HK-2 (cell line): Measurements from ENCODE around the gene MUC2.

Experiments used
- DNase-seq: peaks from one replicate; pipeline ENCODE4 v3.0.0-alpha.2; 2018; ENCODE audit not compliant: unreplicated experiment

Gene MUC2

GRCh38 chr11:1051356-1052132, 23.1 kb upstream of the MUC2 start:
- DNase-seq = no peak

DNA sequence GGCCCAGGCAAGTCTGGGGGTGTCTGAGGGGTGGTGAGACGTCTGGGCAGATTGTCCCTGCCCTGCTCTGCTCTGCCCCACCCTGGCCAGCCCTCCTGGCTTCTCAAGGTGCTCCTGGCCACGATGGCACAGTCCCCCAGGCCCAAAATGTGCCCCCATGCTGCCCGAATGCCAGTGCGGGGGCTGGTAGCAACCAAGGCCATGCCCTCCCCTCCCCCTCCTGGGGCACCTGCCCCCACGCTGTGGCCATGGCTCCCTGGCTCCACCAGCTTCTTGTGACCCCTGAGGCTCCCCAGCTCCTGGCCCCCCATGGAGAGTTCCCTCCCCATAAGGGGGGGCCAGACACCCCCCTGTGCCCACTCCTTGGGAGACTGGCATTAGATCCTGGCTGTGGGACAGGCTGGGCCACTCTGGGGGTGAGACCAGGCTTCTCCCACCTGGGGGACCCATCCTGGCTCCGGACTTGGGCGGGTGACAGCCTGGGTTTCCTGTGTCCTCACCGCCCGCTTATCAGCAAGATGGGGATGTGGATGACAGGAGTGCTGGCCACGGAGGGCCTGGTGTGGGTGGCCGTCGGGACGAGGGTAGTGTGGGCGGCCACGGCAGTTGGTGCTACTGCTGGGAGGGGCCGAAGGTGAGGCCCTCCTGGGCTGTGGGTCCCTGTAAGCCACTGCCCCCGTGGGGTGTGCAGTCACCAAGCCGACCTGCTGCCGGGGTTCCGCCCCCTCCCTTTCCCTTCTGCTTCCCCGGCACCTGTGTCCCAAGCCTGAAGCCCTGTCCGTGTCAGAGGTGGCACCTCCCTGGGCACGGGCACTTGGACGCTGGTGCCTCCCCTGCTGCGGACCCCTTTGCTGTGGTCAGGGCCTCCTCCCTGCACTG, 22.3 kb upstream of the MUC2 start:
- DNase-seq = no peak

GRCh38 chr11:1053121-1053901, 21.4 kb upstream of the MUC2 start:
- no peak for DNase-seq

DNA sequence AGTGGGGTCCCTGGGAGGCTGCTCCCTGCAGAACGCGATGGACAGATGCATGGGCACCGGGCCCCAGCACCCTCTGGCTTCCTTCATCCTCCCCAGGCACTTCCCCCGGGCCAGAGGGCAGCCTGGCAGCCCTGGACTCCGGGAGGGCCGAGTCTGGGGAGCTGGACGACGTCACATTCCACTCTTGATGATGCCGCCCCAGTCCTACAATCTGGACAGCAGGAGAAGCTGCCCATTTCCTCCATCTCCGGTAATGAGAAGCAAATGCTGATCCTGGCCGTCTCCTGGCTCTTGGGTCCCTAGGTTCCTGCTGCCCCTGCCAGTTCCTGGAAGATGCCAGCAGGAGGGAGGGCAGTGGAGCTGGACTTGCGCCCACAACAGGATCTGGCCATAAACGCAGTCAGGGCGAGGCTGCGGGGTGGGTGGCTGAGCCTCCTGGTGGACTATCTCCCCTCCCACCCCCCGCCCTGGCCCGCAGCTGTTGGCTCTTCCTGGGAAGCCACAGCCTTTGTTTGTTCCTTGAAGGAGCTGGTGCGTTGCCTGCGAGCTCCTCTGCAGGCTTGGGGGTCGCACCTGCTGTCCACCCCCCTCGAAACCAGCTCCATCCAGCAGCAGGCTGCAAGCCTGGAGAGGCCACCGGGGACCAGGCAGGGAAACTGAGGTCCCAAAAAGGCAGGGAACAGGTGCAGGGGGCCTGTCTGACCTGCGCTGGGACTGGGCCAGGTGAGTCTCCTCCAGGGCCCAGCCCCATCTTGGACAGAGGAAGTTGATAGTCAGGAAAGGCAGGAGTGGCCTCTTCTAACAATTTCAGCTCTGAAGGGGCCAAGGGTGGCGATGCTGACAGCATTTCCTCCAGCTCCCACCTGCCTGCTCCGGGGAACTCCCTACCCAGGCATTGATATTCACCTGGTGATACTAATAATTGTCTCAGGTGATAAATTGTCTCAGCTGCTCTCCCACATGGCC, 20.2 kb upstream of the MUC2 start:
- DNase-seq = no peak

GRCh38 chr11:1055109-1055703, 19.5 kb upstream of the MUC2 start:
- no peak for DNase-seq

GRCh38 chr11:1055990-1056771, 18.5 kb upstream of the MUC2 start:
- DNase-seq = no peak

DNA sequence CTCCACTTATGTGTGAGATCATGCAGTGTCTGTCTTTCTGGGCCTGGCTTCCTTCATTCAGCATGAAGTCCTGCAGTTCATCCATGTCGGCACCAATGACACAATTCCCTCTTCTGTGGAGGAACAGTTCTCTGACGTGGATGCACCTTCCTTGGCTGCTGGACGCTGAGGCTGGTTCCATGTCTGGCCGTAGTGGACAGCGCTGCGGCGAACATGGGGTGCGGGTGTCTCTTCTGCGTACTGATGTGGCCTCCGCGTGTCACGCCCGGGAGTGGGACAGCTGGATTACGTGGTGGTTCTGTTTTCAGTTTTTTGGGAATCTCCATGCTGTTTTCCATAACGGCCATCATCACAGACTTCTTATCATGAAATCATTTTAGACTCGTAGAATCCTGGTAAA, 16.9 kb upstream of the MUC2 start:
- no peak for DNase-seq

DNA sequence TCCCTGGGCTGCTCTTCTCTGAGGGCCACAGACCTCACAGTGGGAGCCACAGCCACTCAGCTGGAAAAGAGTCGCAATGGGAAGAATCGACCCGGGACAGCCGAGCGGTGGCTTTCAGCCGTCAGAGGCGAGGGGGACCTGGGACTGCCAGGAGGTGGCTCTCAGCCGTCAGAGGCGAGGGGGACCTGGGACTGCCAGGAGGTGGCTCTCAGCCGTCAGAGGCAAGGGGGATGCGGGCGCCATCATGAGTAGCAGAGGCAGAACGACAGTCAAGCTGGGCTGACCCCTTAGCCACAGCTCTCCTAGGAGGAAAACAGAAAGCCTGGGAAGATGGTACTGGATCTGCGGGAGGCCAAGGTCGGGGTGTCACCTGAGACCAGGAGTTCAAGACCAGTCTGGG, 14.9 kb upstream of the MUC2 start:
- DNase-seq = no peak

DNA sequence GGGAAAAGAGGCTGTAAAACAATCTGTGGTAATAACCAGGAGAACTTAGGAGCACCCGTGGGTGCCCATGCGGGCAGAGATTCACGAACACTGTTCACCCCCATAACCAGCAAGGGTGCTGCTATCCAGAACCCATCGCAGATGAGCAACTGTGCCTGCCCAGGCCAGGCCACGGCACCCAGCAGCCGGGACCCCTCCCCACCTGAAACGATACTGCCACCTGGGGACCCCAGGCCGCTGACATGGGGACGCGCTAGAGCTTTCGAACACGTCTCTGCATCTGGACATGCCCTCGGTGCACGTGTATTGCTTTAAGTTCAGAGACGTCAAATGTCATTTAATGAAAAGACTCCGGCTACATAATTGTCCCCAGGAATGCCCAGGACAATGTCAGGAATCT, 14.3 kb upstream of the MUC2 start:
- no peak for DNase-seq

GRCh38 chr11:1060852-1061616, 13.6 kb upstream of the MUC2 start:
- DNase-seq = peak; percentile 38

DNA sequence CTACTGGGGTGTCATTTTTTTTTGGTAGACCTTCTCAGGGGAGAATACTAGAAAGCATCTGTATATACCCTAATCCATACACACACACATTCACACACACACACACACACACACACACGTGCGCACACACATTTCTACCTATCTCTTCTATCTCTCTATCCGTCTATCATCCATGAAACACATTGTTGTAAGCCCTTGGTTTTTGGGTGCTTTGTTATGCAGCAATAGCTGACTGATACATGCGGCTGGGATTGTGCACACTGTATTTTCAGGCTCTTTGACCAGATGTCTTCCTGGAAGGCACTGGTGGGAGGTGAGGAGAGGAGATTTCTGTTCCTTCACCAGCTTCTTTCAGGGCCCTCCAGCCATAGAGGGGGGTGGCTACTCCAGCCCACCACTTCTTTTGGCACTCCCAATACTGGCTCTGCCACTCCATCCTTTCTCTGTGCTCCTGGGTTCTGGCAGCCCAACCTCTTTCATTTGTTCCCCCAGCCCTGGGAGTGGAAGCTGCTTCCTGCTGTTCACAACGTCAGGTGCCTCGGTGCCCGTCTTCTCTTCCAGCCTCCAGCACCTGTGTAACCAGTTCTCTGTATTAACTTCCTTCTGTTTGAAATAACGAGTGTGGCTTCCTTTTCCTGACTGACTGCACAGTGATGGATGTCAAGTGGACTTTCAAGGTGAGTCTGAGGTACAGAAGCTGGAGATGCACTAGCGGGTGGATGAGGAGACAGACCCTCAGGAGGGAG, 12.4 kb upstream of the MUC2 start:
- DNase-seq = no peak

DNA sequence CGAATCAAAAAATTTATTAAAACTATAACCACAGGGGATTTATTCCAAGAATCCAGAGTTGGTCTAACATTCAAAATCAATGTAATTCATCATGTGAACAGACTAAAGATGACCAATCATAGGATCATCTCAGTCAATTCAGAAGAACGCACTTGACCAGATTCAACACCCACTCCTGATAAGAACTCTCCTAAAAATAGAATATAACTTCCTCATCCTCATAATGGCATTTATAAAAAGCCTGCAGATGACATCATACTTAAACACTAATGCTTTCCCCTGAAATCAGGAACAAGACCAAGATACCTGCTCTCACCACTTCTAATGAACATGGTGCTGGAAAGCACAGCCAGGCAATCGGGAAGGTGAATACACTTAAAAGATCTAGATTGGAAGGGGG, 10.5 kb upstream of the MUC2 start:
- no peak for DNase-seq

- no peak for DNase-seq
Measured at GRCh38 chr11:1067812-1068496, 6.7 kb upstream of the MUC2 start.

DNA sequence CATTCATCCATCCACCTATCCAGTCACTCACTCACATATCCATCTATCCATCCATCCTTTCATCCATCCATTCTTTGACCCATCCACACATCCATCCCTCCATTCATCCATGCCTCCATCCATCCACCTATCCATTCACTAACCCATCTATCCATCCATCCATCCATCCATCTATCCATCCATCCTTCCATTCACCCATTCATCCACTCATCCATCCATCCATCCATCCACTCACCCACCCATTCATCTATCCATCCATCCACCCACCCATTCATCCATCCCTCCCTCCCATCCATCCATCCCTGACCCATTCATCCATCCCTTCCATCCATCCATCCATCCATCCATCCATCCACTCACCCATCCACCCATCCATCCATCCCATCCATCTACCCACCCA, 4.9 kb upstream of the MUC2 start:
- no peak for DNase-seq

DNA sequence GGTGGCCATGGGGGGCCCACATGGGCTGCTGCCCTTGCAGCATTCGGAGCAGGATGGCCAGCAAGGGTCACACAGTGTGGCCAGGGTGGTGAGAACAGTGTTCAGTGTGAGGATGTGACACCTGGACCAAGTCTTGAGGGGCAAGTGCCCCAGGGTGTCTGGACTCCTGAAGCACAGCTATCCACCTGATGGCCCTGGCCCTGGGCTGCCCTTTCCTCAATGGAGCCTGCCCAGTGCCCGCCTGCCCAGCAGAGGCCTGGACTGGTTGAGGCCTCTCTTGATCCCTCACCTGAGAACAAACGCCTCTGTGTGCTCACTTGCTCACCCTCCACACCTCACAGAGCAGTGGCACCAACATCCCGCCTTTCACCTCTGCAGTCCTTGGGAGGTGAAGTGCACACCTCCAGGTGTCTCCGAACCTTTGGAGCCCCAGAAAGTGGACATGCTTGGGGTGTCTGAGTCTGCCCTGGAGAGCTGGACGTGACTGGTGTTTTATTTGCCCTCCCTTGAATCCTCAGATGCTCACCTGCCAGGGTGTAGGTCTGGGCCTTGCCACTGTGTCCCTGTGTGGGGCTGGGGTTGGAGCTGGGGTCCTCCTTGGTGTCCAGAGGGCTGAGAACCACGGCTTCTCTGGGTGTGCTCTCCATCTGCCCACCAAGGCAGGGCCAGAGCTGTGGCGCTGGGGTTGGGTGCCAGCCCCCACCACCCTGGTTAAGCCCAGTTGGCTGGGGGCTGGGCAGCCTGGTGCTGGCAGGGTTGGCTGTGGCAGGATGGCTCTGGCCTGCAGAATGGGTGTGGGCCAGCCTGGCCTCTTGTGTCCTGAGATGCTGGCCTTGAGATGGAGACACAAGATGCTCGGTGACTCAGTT, 3.8 kb upstream of the MUC2 start:
- DNase-seq = no peak

GRCh38 chr11:1071571-1072115, 3.0 kb upstream of the MUC2 start:
- no peak for DNase-seq
